HFF-Myc (cell line): ENCODE data around the gene ST6GALNAC6.
A peak's percentile ranks its signal among the peaks of the same experiment; 100 is the strongest.
"Not testable (repeated sequence)": the region's sequence is repeated elsewhere in the genome, so short reads cannot be mapped to it uniquely, and the experiment has no call there.

Source experiments
- DNase-seq: peaks from one replicate; pipeline ENCODE4 v3.0.0-alpha.2; 2011; ENCODE audit warnings: low read depth; ENCODE audit errors: extremely low read depth
- H3K4me3 ChIP-seq: replicated peaks from 2 replicates; pipeline ENCODE4 v1.5.1; 2011; ENCODE audit warnings: low read depth, mild to moderate bottlenecking, control low read depth, low read length
- TF ChIP-seq, protein P1 (sequence below): IDR thresholded peaks from 2 replicates; pipeline ENCODE4 v1.5.1; 2012; ENCODE audit warnings: mild to moderate bottlenecking, low read depth, low read length, control low read depth; ENCODE audit errors: missing control alignments

Gene ST6GALNAC6

DNA sequence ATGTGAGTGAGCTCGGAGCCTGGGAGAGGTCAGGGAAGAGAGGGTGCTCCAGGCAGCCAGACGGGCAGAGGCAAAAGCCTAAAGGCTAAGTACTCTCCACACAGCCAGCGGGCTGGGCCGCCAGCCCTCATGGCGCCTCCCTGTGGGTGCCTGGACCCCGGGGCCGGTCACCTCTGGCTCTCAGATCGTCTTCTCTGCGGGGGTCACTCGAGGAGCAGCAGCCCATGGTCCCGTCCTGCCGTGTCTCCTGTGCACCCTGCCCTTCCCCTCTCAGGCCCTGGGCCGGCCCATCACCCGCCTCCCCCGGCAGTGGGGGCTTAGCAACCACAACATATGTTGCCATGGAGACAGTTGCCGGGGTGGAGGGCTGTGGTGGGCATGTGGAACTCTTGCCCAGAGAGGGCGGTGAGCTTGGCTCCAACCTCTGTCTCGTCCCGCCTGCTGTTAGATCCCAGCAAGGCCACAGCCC is 26.1 kb downstream of the ST6GALNAC6 start:
- H3K4me3 ChIP-seq: no peak overlapping the region
- TF ChIP-seq, protein P1, sequence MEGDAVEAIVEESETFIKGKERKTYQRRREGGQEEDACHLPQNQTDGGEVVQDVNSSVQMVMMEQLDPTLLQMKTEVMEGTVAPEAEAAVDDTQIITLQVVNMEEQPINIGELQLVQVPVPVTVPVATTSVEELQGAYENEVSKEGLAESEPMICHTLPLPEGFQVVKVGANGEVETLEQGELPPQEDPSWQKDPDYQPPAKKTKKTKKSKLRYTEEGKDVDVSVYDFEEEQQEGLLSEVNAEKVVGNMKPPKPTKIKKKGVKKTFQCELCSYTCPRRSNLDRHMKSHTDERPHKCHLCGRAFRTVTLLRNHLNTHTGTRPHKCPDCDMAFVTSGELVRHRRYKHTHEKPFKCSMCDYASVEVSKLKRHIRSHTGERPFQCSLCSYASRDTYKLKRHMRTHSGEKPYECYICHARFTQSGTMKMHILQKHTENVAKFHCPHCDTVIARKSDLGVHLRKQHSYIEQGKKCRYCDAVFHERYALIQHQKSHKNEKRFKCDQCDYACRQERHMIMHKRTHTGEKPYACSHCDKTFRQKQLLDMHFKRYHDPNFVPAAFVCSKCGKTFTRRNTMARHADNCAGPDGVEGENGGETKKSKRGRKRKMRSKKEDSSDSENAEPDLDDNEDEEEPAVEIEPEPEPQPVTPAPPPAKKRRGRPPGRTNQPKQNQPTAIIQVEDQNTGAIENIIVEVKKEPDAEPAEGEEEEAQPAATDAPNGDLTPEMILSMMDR: no peak
- no peak for DNase-seq

DNA sequence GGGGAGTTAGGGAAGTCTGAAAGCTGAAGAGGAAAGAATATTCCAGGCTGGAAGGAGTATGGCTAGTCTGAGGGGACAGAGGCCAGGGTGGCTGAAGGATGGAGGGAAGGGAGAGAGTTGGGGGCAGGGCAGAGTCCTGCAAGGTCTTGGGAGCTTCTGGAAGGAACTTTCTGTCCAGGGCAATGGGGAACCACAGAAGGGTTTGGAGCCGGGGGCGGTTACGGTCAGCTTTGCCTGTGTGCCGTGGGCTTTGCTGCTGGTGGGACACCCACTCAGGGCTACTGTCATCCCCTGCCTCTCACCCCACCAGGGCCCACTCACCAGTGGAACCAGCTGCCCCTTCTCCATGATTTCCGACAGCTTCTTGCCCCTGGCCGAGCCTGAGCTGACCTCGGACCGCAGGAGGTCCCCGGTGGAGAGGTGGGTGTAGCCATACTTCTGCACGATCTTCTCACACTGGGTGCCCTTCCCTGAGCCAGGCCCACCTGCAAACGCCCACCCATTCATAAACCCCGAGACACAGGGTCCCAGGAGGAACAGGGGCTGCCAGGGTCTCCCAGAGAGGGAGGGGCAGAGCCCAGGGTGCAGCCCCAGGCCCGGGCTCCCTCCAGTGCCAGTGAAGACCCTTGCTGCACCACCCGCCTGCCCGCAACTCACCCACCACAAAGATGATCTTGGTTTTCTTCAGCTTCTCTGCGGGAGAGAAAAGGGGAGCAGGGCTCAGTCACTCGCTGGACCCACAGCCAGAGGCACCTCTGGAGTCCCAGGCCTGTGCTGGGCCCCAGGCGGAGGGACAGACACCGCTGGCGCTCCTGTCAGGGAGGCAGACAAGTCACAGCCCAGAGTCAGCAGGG is 26.8 kb downstream of the ST6GALNAC6 start:
- no peak overlapping the region for H3K4me3 ChIP-seq
- TF ChIP-seq, protein P1: no peak
- no peak for DNase-seq

DNA sequence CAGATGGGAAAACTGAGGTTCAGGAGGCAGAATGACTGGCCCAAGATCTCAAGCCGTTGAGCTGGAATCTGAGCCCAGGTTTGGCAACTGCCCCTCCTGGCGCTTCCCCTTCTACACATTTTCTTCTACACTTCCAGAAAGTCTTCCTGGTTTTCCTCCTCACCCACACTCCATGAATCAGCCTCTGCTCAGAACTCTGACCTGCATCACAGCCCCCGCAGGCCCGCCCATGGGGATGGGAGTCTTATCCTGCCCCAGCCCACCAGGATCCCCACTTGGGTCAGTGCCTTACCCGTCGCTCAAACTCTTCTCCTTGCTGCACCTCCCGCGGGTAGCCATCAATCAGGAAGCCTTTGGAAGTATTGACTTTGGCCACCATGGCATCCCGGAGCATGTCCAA is 27.9 kb downstream of the ST6GALNAC6 start:
- DNase-seq: no peak
- H3K4me3 ChIP-seq: no peak overlapping the region
- TF ChIP-seq, protein P1: no peak

DNA sequence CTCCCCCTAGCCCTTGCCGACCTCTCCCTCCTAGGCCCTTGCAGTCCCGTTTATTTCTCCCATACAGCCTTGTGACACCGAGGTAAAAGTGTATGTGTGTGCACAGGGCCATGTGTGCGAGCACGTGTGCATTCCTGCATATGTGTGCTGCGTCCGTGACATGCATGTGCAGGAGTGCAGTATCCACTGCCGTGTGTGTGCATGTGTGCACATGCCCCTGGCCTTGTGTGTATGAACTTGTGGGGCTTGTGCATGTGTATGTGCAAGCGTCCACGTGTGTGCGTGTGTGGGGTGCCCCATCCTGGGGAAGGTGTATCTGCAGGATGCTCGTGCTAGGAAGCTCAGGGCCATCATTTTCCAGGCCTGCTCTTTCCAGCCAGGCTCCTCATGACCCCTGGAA is 28.5 kb downstream of the ST6GALNAC6 start:
- TF ChIP-seq, protein P1: no peak
- DNase-seq: no peak
- no peak overlapping the region for H3K4me3 ChIP-seq

DNA sequence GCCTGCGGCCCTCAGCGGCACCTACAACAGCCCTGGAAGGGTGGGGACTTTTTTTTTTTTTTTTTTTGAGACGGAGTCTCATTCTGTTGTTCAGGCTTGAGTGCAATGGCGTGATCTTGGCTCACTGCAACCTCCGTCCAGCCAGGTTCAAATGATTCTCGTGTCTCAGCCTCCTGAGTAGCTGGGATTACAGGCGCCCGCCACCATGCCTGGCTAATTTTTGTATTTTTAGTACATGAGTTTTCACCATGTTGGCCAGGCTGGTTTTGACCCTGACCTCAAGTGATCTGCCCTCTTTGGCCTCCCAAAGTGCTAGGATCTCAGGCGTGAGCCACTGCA is 29.3 kb downstream of the ST6GALNAC6 start:
- DNase-seq, H3K4me3 ChIP-seq: not testable (repeated sequence)

DNA sequence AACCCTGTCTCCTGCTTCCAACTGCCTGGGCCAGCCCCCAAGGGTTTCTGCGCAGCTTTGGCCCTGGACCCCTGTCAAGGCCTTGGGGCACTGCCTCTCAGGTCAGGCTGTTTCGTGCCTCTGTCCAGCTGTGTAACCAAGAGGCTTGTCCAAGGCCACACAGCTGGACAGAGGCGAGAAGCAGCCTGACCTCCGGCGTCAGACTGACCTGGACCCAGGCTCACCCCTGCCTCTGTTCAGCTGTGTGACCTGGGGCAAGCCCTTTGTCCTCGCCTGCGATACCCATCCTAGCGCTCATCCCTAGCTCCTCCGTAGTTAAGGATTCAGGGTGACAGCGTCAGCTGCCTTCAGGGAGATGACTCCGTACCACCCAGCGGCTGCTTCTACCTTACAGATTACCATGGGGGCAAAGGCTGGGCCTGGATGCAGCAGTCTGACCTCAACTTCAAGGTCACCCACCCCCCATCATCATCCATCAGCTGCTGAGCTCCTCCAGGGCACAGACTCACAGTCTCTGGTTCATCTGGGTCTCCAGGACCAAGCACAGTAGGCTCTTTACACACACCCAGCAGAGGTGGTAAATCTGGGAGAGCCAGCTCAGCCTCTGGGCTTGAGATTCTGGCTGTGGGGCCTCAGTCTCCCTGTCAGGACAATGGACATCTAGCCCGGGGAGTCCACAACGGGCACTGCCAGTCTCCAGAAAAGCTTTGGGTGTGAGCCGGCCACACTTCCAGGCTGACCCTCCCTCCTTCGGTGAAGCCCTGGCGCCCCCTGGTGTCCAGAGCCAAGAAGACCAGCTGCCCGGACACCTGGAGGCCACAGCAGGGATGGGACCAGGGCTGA is 29.9 kb downstream of the ST6GALNAC6 start:
- H3K4me3 ChIP-seq: no peak overlapping the region
- peak; percentile 42 for DNase-seq
- TF ChIP-seq, protein P1: peak; percentile 92

DNA sequence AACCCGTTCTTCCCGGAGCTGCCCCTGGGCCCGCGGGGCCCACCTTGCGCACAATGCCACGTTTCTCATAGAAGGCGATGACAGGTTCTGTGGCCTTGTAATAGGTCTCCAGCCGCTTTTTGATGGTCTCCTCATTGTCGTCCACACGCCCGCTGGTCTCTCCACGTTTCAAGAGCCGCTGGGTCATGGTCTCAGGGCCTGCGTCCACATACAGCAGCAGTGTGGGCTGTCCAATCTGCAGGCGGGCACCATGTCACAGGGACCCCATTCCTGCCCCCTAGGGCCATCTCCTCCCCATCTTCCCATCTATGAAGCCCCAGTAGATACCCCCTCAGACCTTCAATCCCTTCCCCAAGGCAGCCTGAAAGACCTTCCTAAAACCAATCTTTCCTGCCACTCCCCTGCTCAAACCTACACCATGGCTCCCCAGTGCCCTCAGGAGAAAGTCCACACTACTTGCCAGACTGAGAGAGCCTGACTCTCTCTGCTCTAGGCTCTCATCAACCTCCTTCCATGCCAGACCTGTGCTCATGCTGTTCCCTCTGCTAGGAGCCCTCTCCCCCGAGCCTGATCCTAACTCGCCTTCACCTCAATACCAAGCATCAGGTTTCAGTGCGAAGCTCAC is 31.0 kb downstream of the ST6GALNAC6 start:
- TF ChIP-seq, protein P1: no peak
- H3K4me3 ChIP-seq: no peak overlapping the region
- DNase-seq: no peak
